Occipital lobe (tissue), 2 donors: ENCODE results near the gene UBR3. TPM values are rescaled to one million over a fixed set of nuclear protein-coding genes. Genes with fewer than 3 reads are reported as not detected.

Source experiments
- DNase-seq: peaks from one replicate; lab custom pipeline; 2025; lab: John Stamatoyannopoulos, UW
- total RNA-seq: library from RNA; depleted of rRNA; stranded (reverse); fragments of >200 nt; gene quantifications from one replicate; pipeline ENCODE4 v1.2.3, GENCODE V29; 2014

Gene UBR3
- total RNA-seq, 1 donor from 2014 or later = 135 TPM

- no peak for DNase-seq
Observed at GRCh38 chr2:170002096-170002495, 174.8 kb downstream of the UBR3 start.

GRCh38 chr2:170005702-170006101 lies 178.4 kb downstream of the UBR3 start:
- DNase-seq = no peak

- DNase-seq = no peak
Observed at GRCh38 chr2:170006587-170007325, 179.5 kb downstream of the UBR3 start.

- no peak for DNase-seq
Observed at GRCh38 chr2:170009209-170009608, 182.0 kb downstream of the UBR3 start.

- DNase-seq = no peak
Observed at GRCh38 chr2:170012773-170013172, 185.5 kb downstream of the UBR3 start.

- no peak for DNase-seq
Observed at GRCh38 chr2:170013802-170014551, 186.7 kb downstream of the UBR3 start.

- no peak for DNase-seq
Observed at GRCh38 chr2:170014769-170015168, 187.5 kb downstream of the UBR3 start.

- DNase-seq = no peak
Observed at GRCh38 chr2:170017860-170018532, 190.7 kb downstream of the UBR3 start.

GRCh38 chr2:170019060-170019805 lies 192.0 kb downstream of the UBR3 start:
- no peak for DNase-seq

GRCh38 chr2:170020777-170021176 lies 193.5 kb downstream of the UBR3 start:
- no peak for DNase-seq

GRCh38 chr2:170022692-170023091 lies 195.4 kb downstream of the UBR3 start:
- no peak for DNase-seq

- no peak for DNase-seq
Observed at GRCh38 chr2:170024721-170025120, 197.5 kb downstream of the UBR3 start.

- DNase-seq = no peak
Observed at GRCh38 chr2:170025223-170025622, 198.0 kb downstream of the UBR3 start.

GRCh38 chr2:170026361-170026760 lies 199.1 kb downstream of the UBR3 start:
- no peak for DNase-seq

- no peak for DNase-seq
Observed at GRCh38 chr2:170029551-170029950, 202.3 kb downstream of the UBR3 start.

- DNase-seq = no peak
Observed at GRCh38 chr2:170030040-170030439, 202.8 kb downstream of the UBR3 start.

- no peak for DNase-seq
Observed at GRCh38 chr2:170031288-170031687, 204.0 kb downstream of the UBR3 start.

- DNase-seq = no peak
Observed at GRCh38 chr2:170034596-170034995, 207.3 kb downstream of the UBR3 start.

- no peak for DNase-seq
Observed at GRCh38 chr2:170038734-170039133, 211.5 kb downstream of the UBR3 start.

- no peak for DNase-seq
Observed at GRCh38 chr2:170039401-170040172, 212.3 kb downstream of the UBR3 start.
